Endothelial cell of umbilical vein (primary cell): ENCODE results near the gene DOCK8. TPM values are rescaled to one million over a fixed set of nuclear protein-coding genes. Genes with fewer than 3 reads are reported as not detected.

Experiments used
- BruUV-seq: library from RNA; stranded (reverse); fragments of 400-500 nt; replicated peaks from 2 replicates; lab custom pipeline; 2021; lab: Mats Ljungman, UMichigan
- CTCF ChIA-PET: fragments of 300-600, 350-600 bp; sonication (Branson Sonifier 250); formaldehyde crosslinking; loops from one replicate; lab custom pipeline; 2021; ENCODE audit warnings: antibody characterized with exemption, inconsistent platforms; lab: Charles Lee
- POLR2A ChIA-PET: fragments of 300-600, 350-600 bp; sonication (Branson Sonifier 250); formaldehyde crosslinking; loops from one replicate; lab custom pipeline; 2021; ENCODE audit warnings: antibody characterized with exemption, inconsistent platforms; lab: Charles Lee
- DNase-seq: peaks from one replicate; pipeline ENCODE4 v3.0.0-alpha.2; 2011; ENCODE audit warnings: low read depth, low spot score
- FAIRE-seq: peaks from 2 replicates; lab custom pipeline; 2011; peaks lifted over from hg19 to GRCh38; lab: Jason Lieb, UNC
- H2AFZ ChIP-seq: 2 replicates; pipeline ENCODE4 v1.6.0; 2012; ENCODE audit warnings: low read depth, low read length, control low read depth, inconsistent platforms
- H3K27ac ChIP-seq: 2 replicates; pipeline ENCODE4 v1.5.1; 2011; ENCODE audit warnings: low read depth, mild to moderate bottlenecking, control low read depth, low read length, moderate library complexity; ENCODE audit not compliant: insufficient read depth
- H3K27me3 ChIP-seq, 2 experiments: 2 replicates each; pipeline versions ENCODE4 v1.6.0 to v1.6.1; 2011; ENCODE audit warnings: low read length in 2 of 2, mixed read lengths in 1 of 2; ENCODE audit not compliant: control insufficient read depth in 2 of 2, insufficient read depth in 2 of 2
- H3K36me3 ChIP-seq, 2 experiments: 2 replicates in 1 of 2; 3 replicates in 1 of 2; pipeline ENCODE4 v1.5.1; 2011; ENCODE audit warnings: low read length in 2 of 2, mild to moderate bottlenecking in 1 of 2, moderate library complexity in 1 of 2; ENCODE audit not compliant: control insufficient read depth in 2 of 2, insufficient read depth in 2 of 2; ENCODE audit errors: extremely low read depth in 1 of 2
- H3K4me1 ChIP-seq: 3 replicates; pipeline ENCODE4 v1.5.1; 2011; ENCODE audit warnings: mild to moderate bottlenecking, low read length; ENCODE audit not compliant: control insufficient read depth, insufficient read depth; ENCODE audit errors: extremely low read depth
- H3K4me2 ChIP-seq: 2 replicates; pipeline ENCODE4 v1.6.1; 2011; ENCODE audit warnings: low read length, control low read depth, mixed read lengths; ENCODE audit not compliant: insufficient read depth
- H3K4me3 ChIP-seq, 3 experiments: fragments of 200-600 bp in 1 of 3; sonication (generic), shearing (Covaris generic) in 1 of 3; replicated peaks in 1 of 3; 2 replicates each; pipeline ENCODE4 v1.5.1; 2011 to 2016; ENCODE audit warnings: control low read depth in 3 of 3, low read length in 3 of 3, mild to moderate bottlenecking in 2 of 3, inconsistent platforms in 1 of 3, low read depth in 1 of 3, moderate library complexity in 1 of 3; ENCODE audit not compliant: insufficient read depth in 1 of 3
- H3K79me2 ChIP-seq: 2 replicates; pipeline ENCODE4 v1.6.0; 2012; ENCODE audit warnings: low read length, inconsistent platforms; ENCODE audit not compliant: control insufficient read depth, insufficient read depth
- H3K9ac ChIP-seq: replicated peaks from 2 replicates; pipeline ENCODE3; 2011; ENCODE audit warnings: low read length, control low read depth; ENCODE audit not compliant: insufficient read depth; ENCODE audit errors: extremely low read depth
- H3K9me1 ChIP-seq: replicated peaks from 3 replicates; pipeline ENCODE4 v1.6.0; 2011; ENCODE audit warnings: mild to moderate bottlenecking, low read length; ENCODE audit not compliant: control insufficient read depth, insufficient read depth; ENCODE audit errors: extremely low read depth
- H3K9me3 ChIP-seq: replicated peaks from 2 replicates; pipeline ENCODE4 v1.5.1; 2012; ENCODE audit warnings: low read length, inconsistent platforms; ENCODE audit not compliant: control insufficient read depth, insufficient read depth
- H4K20me1 ChIP-seq: replicated peaks from 2 replicates; pipeline ENCODE3; 2011; ENCODE audit warnings: mild to moderate bottlenecking, low read length; ENCODE audit not compliant: control insufficient read depth, insufficient read depth; ENCODE audit errors: extremely low read depth
- EZH2 ChIP-seq: IDR thresholded peaks from 2 replicates; pipeline ENCODE4 v1.6.1; 2012; ENCODE audit warnings: borderline replicate concordance, low read depth, mild to moderate bottlenecking, moderate library complexity, low read length, inconsistent platforms; ENCODE audit not compliant: severe bottlenecking
- GATA2 ChIP-seq: IDR thresholded peaks from 2 replicates; pipeline ENCODE4 v1.7.0; 2011; ENCODE audit warnings: low read depth, mild to moderate bottlenecking, moderate library complexity, mixed read lengths, low read length; ENCODE audit not compliant: insufficient read length, insufficient read depth
- JUN ChIP-seq: IDR thresholded peaks from 2 replicates; pipeline ENCODE4 v1.6.1; 2011; ENCODE audit warnings: borderline replicate concordance, low read depth; ENCODE audit not compliant: insufficient read length, insufficient read depth
- dilution Hi-C: fragments of 300-500 bp; cut with MboI; formaldehyde crosslinking; loops from one replicate; pipeline ENCODE4 v1.15.0; 2019; ENCODE audit warnings: low sequenced_read_pairs; ENCODE audit not compliant: extremely low pct_ligation_motif_present
- intact Hi-C: fragments of 100-400 bp; cut with micrococcal nuclease; formaldehyde crosslinking; loops from one replicate; pipeline ENCODE4 v1.10.0; 2022
- polyA plus RNA-seq, 4 experiments: library from polyadenylated mRNA; depleted of rRNA in 3 of 4; stranded (reverse) in 3 of 4; unstranded in 1 of 4; fragments of >200 nt; gene quantifications; 2 replicates each; pipeline versions ENCODE4 v1.2.1 to v1.2.3, GENCODE V29; 2011 to 2012; ENCODE audit warnings: missing spikeins in 1 of 4
- total RNA-seq: library from RNA; stranded (reverse); gene quantifications from 2 replicates; pipeline ENCODE4 v1.2.3, GENCODE V29; 2021
- TF ChIP-seq, protein P1 (sequence below), 2 donors: IDR thresholded peaks; 1 replicate in 1 of 2; 2 replicates in 1 of 2; pipeline ENCODE4 v1.5.1; 2011; ENCODE audit warnings: low read length in 2 of 2, mild to moderate bottlenecking in 2 of 2, moderate library complexity in 2 of 2, control low read depth in 1 of 2, inconsistent platforms in 1 of 2, low read depth in 1 of 2; ENCODE audit not compliant: insufficient read depth in 1 of 2; ENCODE audit errors: extremely low read depth in 1 of 2

The DOCK8 gene
- total and polyA plus RNA-seq, 2 donors (not counting 3 experiments of a cell fraction or from before 2014, with no cell fraction given), result 0.54 to 1.3 TPM

DNA sequence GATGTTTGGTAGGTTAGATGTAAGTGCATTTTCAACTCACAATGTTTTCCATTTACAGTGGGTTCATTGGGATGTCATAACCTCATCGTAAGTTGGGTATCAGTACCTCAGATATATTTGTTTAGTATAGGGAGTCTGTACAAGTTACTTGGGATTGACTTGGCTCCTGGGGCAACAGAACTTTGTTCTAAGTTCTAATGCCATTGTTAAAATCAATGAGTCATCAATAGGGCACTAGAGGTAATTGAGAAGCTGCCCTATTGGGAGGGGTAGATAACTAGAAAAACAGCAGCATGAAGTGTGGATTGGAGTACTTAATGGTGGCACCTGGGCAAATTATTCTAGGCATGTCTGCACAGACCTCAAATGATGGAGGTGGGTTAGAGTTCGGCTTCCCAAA lies 272.8 kb downstream of the DOCK8 start:
- no peak for FAIRE-seq
- Histone ChIP-seq H3K79me2 (no peaks in the 10 kb centered on the region), H3K27ac (no peak overlapping the region), H4K20me1 (no peaks in the 10 kb centered on the region), H2AFZ (no peak overlapping the region), H3K27me3 (peaks cover 7 to 9% of the 10 kb centered on the region in 2 experiments), H3K9ac (no peak overlapping the region), H3K4me2 (no peak overlapping the region), H3K36me3 (no peaks in the 10 kb centered on the region), H3K9me3 (no peaks in the 10 kb centered on the region), H3K9me1 (no peaks in the 10 kb centered on the region), H3K4me3 (no peak overlapping the region), H3K4me1 (peaks cover 9% of the 10 kb centered on the region)
- DNase-seq, result no peak
- no TSS peak for BruUV-seq
- intact Hi-C loops, result no loop called here
- TF ChIP-seq, protein P1, sequence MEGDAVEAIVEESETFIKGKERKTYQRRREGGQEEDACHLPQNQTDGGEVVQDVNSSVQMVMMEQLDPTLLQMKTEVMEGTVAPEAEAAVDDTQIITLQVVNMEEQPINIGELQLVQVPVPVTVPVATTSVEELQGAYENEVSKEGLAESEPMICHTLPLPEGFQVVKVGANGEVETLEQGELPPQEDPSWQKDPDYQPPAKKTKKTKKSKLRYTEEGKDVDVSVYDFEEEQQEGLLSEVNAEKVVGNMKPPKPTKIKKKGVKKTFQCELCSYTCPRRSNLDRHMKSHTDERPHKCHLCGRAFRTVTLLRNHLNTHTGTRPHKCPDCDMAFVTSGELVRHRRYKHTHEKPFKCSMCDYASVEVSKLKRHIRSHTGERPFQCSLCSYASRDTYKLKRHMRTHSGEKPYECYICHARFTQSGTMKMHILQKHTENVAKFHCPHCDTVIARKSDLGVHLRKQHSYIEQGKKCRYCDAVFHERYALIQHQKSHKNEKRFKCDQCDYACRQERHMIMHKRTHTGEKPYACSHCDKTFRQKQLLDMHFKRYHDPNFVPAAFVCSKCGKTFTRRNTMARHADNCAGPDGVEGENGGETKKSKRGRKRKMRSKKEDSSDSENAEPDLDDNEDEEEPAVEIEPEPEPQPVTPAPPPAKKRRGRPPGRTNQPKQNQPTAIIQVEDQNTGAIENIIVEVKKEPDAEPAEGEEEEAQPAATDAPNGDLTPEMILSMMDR (IDR thresholded peaks at IDR 0.05; ENCODE audit: extremely low read depth in 1 of 2, insufficient read depth in 1 of 2, low read depth in 1 of 2, low read length in 2 of 2), result no peak
- no peak for TF ChIP-seq GATA2
- TF ChIP-seq EZH2, result no peak
- ChIA-PET POLR2A (no interaction called here), CTCF (no interaction called here)
- dilution Hi-C loops, result no loop called here

DNA sequence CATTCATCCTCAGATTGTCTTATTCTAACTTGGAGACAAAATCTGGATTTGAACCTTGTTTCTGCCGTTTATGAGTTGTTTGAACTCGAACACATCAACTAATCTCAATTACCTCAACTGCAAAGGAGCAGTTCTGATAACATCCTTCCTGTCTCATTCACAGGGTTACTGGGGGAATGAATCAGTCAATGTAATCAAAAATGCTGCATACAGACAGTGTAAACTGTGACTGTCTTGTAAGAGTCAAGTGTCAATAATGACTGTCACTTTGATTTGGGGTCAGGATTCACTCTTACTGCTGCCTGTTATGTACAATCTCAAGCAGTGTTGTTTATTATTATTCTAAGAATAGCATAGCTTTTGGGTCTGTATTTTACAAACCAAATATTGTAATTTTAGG lies 273.8 kb downstream of the DOCK8 start:
- no peak for TF ChIP-seq GATA2
- no peak for TF ChIP-seq JUN
- Histone ChIP-seq H3K4me2 (no peak overlapping the region), H3K27ac (no peak overlapping the region), H3K9me1 (no peaks in the 10 kb centered on the region), H3K36me3 (no peaks in the 10 kb centered on the region), H2AFZ (no peak overlapping the region), H3K9me3 (no peaks in the 10 kb centered on the region), H3K79me2 (no peaks in the 10 kb centered on the region), H3K4me3 (no peak overlapping the region), H3K27me3 (peaks cover 7 to 9% of the 10 kb centered on the region in 2 experiments), H4K20me1 (no peaks in the 10 kb centered on the region), H3K9ac (no peak overlapping the region), H3K4me1 (peaks cover 9% of the 10 kb centered on the region)
- dilution Hi-C loops, result no loop called here
- CTCF ChIA-PET, result interaction anchor here (2.8 kb wide), 1 partner anchor 16 kb away, joined by 7 read pairs; the partner anchor contains the start of gene KANK1
- FAIRE-seq, result no peak
- no TSS peak for BruUV-seq
- no peak for DNase-seq
- POLR2A ChIA-PET, result no interaction called here
- intact Hi-C loops, result no loop called here
